NT2/D1 (cell line): ENCODE measurements around the gene HHATL.

Experiments used
- SUZ12 ChIP-seq: IDR thresholded peaks from 2 replicates; pipeline ENCODE4 v1.6.1; 2011; ENCODE audit not compliant: insufficient read length, insufficient read depth; ENCODE audit errors: extremely low read depth
- YY1 ChIP-seq: IDR thresholded peaks from 2 replicates; pipeline ENCODE4 v1.6.1; 2011; ENCODE audit not compliant: insufficient read length, insufficient read depth
- ZNF274 ChIP-seq: IDR thresholded peaks from 2 replicates; pipeline ENCODE4 v1.6.1; 2011; ENCODE audit warnings: mild to moderate bottlenecking, low read depth, low read length

GRCh38 chr3:42734263-42734860 lies 31.8 kb upstream of the HHATL start:
- no peak for TF ChIP-seq SUZ12
- no peak for TF ChIP-seq YY1
- no peak for TF ChIP-seq ZNF274
